HepG2 (cell line): ENCODE measurements around the gene SETD1B. TPM values are rescaled to one million over a fixed set of nuclear protein-coding genes. Genes with fewer than 3 reads are reported as not detected.

Experiments
- ARID2 ChIP-seq: sonication (generic); formaldehyde crosslinking; IDR thresholded peaks from 2 replicates; pipeline ENCODE4 v1.8.1; 2022; ENCODE audit warnings: mild to moderate bottlenecking, missing genetic modification reagents, borderline replicate concordance
- ATRX ChIP-seq: sonication (generic); formaldehyde crosslinking; IDR thresholded peaks from 2 replicates; pipeline ENCODE4 v1.4.0; 2020; ENCODE audit warnings: missing genetic modification reagents, borderline replicate concordance
- E2F1 ChIP-seq: sonication (generic); formaldehyde crosslinking; IDR thresholded peaks from 2 replicates; pipeline ENCODE4 v1.5.0; 2020; ENCODE audit warnings: missing genetic modification reagents
- HDAC6 ChIP-seq: fragments of 200-600 bp; sonication (generic); IDR thresholded peaks from 2 replicates; pipeline ENCODE4 v1.7.0; 2017; ENCODE audit warnings: mild to moderate bottlenecking, antibody characterized with exemption, low read length, low read depth
- KLF13 ChIP-seq: sonication (generic); formaldehyde crosslinking; IDR thresholded peaks from 2 replicates; pipeline ENCODE4 v1.4.0; 2020; ENCODE audit warnings: mild to moderate bottlenecking, missing genetic modification reagents
- MAZ ChIP-seq, 2 experiments: sonication (generic) in 1 of 2; formaldehyde crosslinking in 1 of 2; IDR thresholded peaks; 2 replicates each; pipeline versions ENCODE4 v1.5.0 to v1.6.1; 2012 to 2020; ENCODE audit warnings: low read depth in 2 of 2, mild to moderate bottlenecking in 2 of 2, borderline replicate concordance in 1 of 2, improper control_type of control experiment in 1 of 2, low read length in 1 of 2, missing genetic modification reagents in 1 of 2, moderate library complexity in 1 of 2
- PLSCR1 ChIP-seq: sonication (generic); formaldehyde crosslinking; IDR thresholded peaks from 2 replicates; pipeline ENCODE4 v1.5.0; 2020; ENCODE audit warnings: missing genetic modification reagents, mild to moderate bottlenecking, borderline replicate concordance
- RBM39 ChIP-seq: fragments of 200-400 bp; formaldehyde crosslinking; IDR thresholded peaks from one replicate; pipeline ENCODE4 v1.6.1; 2018; ENCODE audit warnings: antibody characterized with exemption, mild to moderate bottlenecking, low read depth, low read length; ENCODE audit not compliant: poor library complexity, severe bottlenecking
- SNAPC4 ChIP-seq: sonication (generic); formaldehyde crosslinking; IDR thresholded peaks from 2 replicates; pipeline ENCODE4 v1.4.0; 2020; ENCODE audit warnings: mild to moderate bottlenecking, missing genetic modification reagents
- ZNF143 ChIP-seq: sonication (generic); formaldehyde crosslinking; IDR thresholded peaks from 2 replicates; pipeline ENCODE4 v1.4.0; 2020; ENCODE audit warnings: missing genetic modification reagents
- ZNF180 ChIP-seq: sonication (generic); formaldehyde crosslinking; IDR thresholded peaks from 2 replicates; pipeline ENCODE4 v1.4.0; 2020; ENCODE audit warnings: low read depth, missing genetic modification reagents, borderline replicate concordance
- ZNF224 ChIP-seq: sonication (generic); formaldehyde crosslinking; IDR thresholded peaks from 2 replicates; pipeline ENCODE4 v1.5.0; 2020; ENCODE audit warnings: mild to moderate bottlenecking, missing genetic modification reagents
- ZNF263 ChIP-seq: sonication (generic); formaldehyde crosslinking; IDR thresholded peaks from 2 replicates; pipeline ENCODE4 v1.4.0; 2020; ENCODE audit warnings: missing genetic modification reagents
- ZNF264 ChIP-seq: sonication (generic); formaldehyde crosslinking; IDR thresholded peaks from 2 replicates; pipeline ENCODE4 v1.4.0; 2020; ENCODE audit warnings: missing genetic modification reagents
- ZNF274 ChIP-seq: sonication (generic); formaldehyde crosslinking; IDR thresholded peaks from 2 replicates; pipeline ENCODE4 v1.5.1; 2020; ENCODE audit warnings: mild to moderate bottlenecking, missing genetic modification reagents
- ZNF567 ChIP-seq: sonication (generic); formaldehyde crosslinking; IDR thresholded peaks from 2 replicates; pipeline ENCODE4 v1.8.1; 2023; ENCODE audit warnings: mild to moderate bottlenecking, missing genetic modification reagents, borderline replicate concordance
- ZNF709 ChIP-seq: sonication (generic); formaldehyde crosslinking; IDR thresholded peaks from 2 replicates; pipeline ENCODE4 v1.5.0; 2020; ENCODE audit warnings: mild to moderate bottlenecking, missing genetic modification reagents
- ZNF720 ChIP-seq: sonication (generic); formaldehyde crosslinking; IDR thresholded peaks from 2 replicates; pipeline ENCODE4 v1.4.0; 2020; ENCODE audit warnings: missing genetic modification reagents
- ZNF75D ChIP-seq: sonication (generic); formaldehyde crosslinking; IDR thresholded peaks from 2 replicates; pipeline ENCODE4 v1.8.1; 2023; ENCODE audit warnings: missing genetic modification reagents, mild to moderate bottlenecking, borderline replicate concordance
- polyA plus RNA-seq, 8 experiments: library from polyadenylated mRNA; depleted of rRNA in 3 of 8; stranded (reverse) in 7 of 8; unstranded in 1 of 8; fragments of >200 nt; fragmentation: Illumina TruSeq in 4 of 8; extraction: Trizol in 4 of 8; gene quantifications; 2 replicates each; pipeline versions ENCODE4 v1.2.1 to v1.2.3, GENCODE V29; 2011 to 2016; ENCODE audit warnings: low read depth in 4 of 8, missing spikeins in 1 of 8, mixed read lengths in 1 of 8; ENCODE audit not compliant: insufficient read depth in 1 of 8
- total RNA-seq, 5 experiments: library from RNA; depleted of rRNA; stranded (reverse); fragments of >200 nt; fragmentation: Illumina TruSeq; extraction: Trizol; gene quantifications; 2 replicates each; pipeline ENCODE4 v1.2.3, GENCODE V29; 2016; ENCODE audit warnings: low read depth in 1 of 5
- TF ChIP-seq, protein P1 (sequence below): sonication (generic); formaldehyde crosslinking; IDR thresholded peaks from 2 replicates; pipeline ENCODE4 v1.4.0; 2020; ENCODE audit warnings: missing genetic modification reagents, mild to moderate bottlenecking, borderline replicate concordance
- TF ChIP-seq, protein P2 (sequence below): IDR thresholded peaks from 2 replicates; pipeline ENCODE4 v1.6.1; 2012; ENCODE audit warnings: inconsistent platforms

SETD1B gene
- total and polyA plus RNA-seq, 2 of the 13 experiments (the other 11 are each of a cell fraction or from before 2014, with no cell fraction given) = 1.1 to 1.4 TPM

DNA sequence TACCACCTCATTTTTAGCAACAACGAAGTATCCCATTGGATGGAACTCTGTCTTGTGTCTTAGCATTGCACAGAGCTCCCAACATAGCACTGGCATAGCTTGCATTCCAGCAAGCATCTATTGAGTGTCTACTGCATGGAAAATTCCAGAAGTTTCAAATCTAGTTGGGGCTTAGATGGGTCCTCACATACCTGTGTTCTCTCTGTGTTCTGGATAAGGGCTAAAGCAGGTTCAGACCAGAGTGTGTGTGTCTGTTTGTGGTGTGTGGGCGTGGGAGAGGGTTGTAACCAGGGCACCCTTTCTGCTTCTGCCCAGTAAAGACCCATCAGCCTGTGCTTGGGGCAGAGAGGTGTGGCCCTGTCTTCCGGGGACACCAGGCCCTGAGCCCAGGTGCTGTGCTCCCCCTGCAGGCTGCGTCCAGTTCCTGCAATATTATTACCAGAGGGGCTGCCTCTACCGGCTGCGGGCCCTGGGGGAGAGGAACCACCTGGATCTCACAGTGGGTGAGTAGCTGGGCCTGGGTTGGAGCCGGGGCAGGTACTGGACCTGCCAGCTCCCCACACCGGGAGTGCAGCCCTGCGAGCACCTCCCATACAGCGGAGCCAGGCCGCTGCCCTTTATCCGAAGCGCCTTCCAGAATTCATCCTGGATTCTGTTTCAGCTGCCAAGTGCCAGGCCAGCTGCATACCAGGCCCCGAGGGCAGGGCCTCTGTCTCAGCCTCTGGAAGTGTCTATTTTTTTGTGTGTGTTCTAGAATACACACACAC, 30.6 kb upstream of the SETD1B start (continued):
- no peak for TF ChIP-seq SNAPC4 (CRISPR knock-in tag)
- TF ChIP-seq ATRX = no peak
- no peak for TF ChIP-seq ZNF720
- no peak for TF ChIP-seq PLSCR1 (CRISPR knock-in tag)
- no peak for TF ChIP-seq ZNF274 (CRISPR knock-in tag)
- no peak for TF ChIP-seq ZNF75D
- TF ChIP-seq, protein P1, sequence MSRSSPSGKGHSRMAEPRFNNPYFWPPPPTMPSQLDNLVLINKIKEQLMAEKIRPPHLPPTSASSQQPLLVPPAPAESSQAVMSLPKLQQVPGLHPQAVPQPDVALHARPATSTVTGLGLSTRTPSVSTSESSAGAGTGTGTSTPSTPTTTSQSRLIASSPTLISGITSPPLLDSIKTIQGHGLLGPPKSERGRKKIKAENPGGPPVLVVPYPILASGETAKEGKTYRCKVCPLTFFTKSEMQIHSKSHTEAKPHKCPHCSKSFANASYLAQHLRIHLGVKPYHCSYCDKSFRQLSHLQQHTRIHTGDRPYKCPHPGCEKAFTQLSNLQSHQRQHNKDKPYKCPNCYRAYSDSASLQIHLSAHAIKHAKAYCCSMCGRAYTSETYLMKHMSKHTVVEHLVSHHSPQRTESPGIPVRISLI = no peak; the same call in 1 of the 2 replicates
- TF ChIP-seq RBM39 = peak; percentile 53
- no peak for TF ChIP-seq ARID2 (CRISPR knock-in tag)
- no peak for TF ChIP-seq ZNF264 (CRISPR knock-in tag)
- TF ChIP-seq, protein P2, sequence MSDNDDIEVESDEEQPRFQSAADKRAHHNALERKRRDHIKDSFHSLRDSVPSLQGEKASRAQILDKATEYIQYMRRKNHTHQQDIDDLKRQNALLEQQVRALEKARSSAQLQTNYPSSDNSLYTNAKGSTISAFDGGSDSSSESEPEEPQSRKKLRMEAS = no peak
- TF ChIP-seq ZNF180 = no peak
- no peak for TF ChIP-seq ZNF263 (CRISPR knock-in tag)
- no peak for TF ChIP-seq ZNF567 (CRISPR knock-in tag)
- TF ChIP-seq E2F1 (CRISPR knock-in tag) = no peak
- TF ChIP-seq ZNF143 (CRISPR knock-in tag) = no peak; the same call in 1 of the 2 replicates
- TF ChIP-seq ZNF224 = no peak
- no peak for TF ChIP-seq HDAC6
- TF ChIP-seq ZNF709 (CRISPR knock-in tag) = no peak
- no peak for TF ChIP-seq KLF13 (CRISPR knock-in tag)
- no peak for TF ChIP-seq MAZ (IDR thresholded peaks at IDR 0.05; ENCODE audit: borderline replicate concordance, low read depth, low read length)
- peak; percentile 16; the same call in 1 of the 2 replicates for TF ChIP-seq MAZ (CRISPR knock-in tag; IDR thresholded peaks at IDR 0.05; ENCODE audit: low read depth)
